ENCODE data around the gene CCDC93. TPM values are rescaled to one million over a fixed set of nuclear protein-coding genes. Genes with fewer than 3 reads are reported as not detected.

The CCDC93 gene
- total and polyA plus RNA-seq, 9 donors: 10.3 to 33.8 (median 25.4) TPM

DNA sequence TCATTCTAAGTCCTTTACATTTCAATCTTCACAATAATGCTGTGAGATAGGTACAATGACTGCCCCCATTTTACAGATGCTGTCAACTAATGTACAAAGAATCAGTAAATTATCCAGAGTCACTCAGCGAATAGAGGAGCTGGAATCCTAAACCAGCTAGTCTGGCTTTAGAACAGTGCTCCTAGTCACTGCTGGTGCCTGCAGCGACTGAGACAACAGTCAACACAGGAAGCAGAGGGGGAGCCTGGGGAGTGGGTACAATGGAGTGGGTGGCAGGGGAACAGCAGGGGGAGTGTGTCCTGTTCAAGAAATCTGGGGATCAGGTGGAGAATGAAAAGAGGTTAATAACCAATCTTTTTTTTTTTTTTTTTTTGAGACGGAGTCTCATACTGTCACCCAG is 37.3 kb downstream of the CCDC93 start:
- H3K9me3 ChIP-seq: no peaks in the 10 kb centered on the region
- intact Hi-C loops (cut with DNase I): no loop called here
- H3K4me3 ChIP-seq: no peak overlapping the region
- WGBS, 3 donors: 92 to 96% (median 93%) methylated on average over 2 to 3 of the region's 3 CpGs
- H3K27ac ChIP-seq: no peak overlapping the region
- TF ChIP-seq EP300 (IDR thresholded peaks at IDR 0.05) (no peak), CTCF (IDR thresholded peaks at IDR 0.05) (no peak)
- H3K27me3 ChIP-seq: no peaks in the 10 kb centered on the region
- no peak for DNase-seq
- H3K4me1 ChIP-seq (ENCODE audit: insufficient read depth): no peaks in the 10 kb centered on the region
- no peaks in the 10 kb centered on the region for H3K36me3 ChIP-seq

DNA sequence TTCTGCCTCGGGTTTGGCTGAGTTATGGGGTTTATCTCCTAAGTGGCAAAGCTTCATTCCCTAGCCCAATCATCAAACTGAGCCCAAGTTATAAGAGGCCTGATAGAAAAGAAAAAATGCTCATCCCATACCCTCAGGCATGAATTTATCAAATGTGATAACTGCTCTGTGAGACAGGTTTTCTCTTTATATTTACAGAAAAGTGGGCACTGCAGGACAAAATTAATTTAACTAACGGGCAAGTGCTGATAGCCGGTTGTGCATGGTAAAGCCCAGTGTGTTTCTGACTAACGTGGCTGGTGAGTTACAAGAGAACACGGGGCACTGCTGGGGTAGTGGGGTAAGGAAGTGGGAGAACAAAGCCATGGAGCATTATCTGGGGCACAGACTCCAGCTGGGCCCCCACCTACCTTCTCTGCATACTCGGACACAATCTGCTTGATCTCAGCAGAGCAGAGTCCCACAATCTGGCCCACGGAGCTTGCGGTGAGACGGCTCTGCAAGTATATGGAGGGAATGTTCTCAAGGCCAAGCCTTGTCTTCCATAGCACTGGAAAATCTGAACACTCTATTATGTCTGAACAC is 40.3 kb downstream of the CCDC93 start:
- WGBS, 3 donors: 79 to 86% (median 83%) methylated on average over 9 of the region's 9 CpGs
- Histone ChIP-seq H3K27me3 (no peaks in the 10 kb centered on the region), H3K4me1 (ENCODE audit: insufficient read depth) (no peaks in the 10 kb centered on the region), H3K36me3 (no peaks in the 10 kb centered on the region), H3K27ac (no peak overlapping the region), H3K9me3 (no peaks in the 10 kb centered on the region), H3K4me3 (no peak overlapping the region)
- DNase-seq: no peak
- intact Hi-C loops (cut with DNase I): no loop called here
- TF ChIP-seq POLR2A (IDR thresholded peaks at IDR 0.05) (no peak), CTCF (IDR thresholded peaks at IDR 0.05) (no peak), EP300 (IDR thresholded peaks at IDR 0.05) (no peak)

- intact Hi-C loops (cut with DNase I): no loop called here
- no peaks in the 10 kb centered on the region for H3K36me3 ChIP-seq
- no peak for TF ChIP-seq CTCF (IDR thresholded peaks at IDR 0.05)
These were observed 41.3 kb downstream of the CCDC93 start for GRCh38 chr2:117972476-117973123.

DNA sequence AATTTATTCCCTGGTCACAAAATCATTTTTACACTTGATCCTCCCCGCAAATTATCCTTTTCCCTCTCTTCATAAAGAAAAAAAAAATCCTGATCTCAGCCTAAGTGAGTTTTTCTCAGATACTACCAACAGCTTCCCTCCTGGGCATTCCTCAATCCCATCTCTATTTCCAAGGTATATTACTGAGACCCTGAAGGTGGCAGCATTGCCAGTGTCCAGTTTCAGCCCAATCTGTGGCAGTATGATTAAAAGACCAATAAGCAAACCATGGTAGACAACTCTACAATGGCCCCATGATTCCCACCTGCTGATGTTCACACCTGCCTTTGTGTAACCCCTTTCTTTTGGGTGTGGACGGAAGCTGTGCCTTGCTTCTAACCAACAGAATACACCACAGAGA is 45.1 kb downstream of the CCDC93 start:
- 94 to 97% (median 94%) methylated on average over 2 of the region's 2 CpGs for WGBS, 3 donors
- no peak for TF ChIP-seq POLR2A (IDR thresholded peaks at IDR 0.05)
- TF ChIP-seq CTCF (IDR thresholded peaks at IDR 0.05): no peak
- no peak for TF ChIP-seq EP300 (IDR thresholded peaks at IDR 0.05)
- H3K27ac ChIP-seq: no peak overlapping the region
- intact Hi-C loops (cut with DNase I): no loop called here
- H3K4me1 ChIP-seq (ENCODE audit: insufficient read depth): no peaks in the 10 kb centered on the region
- DNase-seq: no peak
- H3K9me3 ChIP-seq: no peaks in the 10 kb centered on the region
- no peaks in the 10 kb centered on the region for H3K27me3 ChIP-seq
- H3K36me3 ChIP-seq: no peaks in the 10 kb centered on the region
- no peak overlapping the region for H3K4me3 ChIP-seq

More at GRCh38 chr2:117972476-117973123, 41.3 kb downstream of the CCDC93 start:
- H3K4me3 ChIP-seq: no peak overlapping the region
- H3K4me1 ChIP-seq (ENCODE audit: insufficient read depth): no peaks in the 10 kb centered on the region
- no peaks in the 10 kb centered on the region for H3K27me3 ChIP-seq
- no peak overlapping the region for H3K27ac ChIP-seq
- H3K9me3 ChIP-seq: no peaks in the 10 kb centered on the region
- DNase-seq: no peak
- 64 to 84% (median 77%) methylated on average over 6 of the region's 6 CpGs for WGBS, 3 donors

Data from ovary (tissue), 9 donors.